Lower lobe of right lung (tissue), 2 donors: ENCODE data around the gene PDZD8. TPM values are rescaled to one million over a fixed set of nuclear protein-coding genes. Genes with fewer than 3 reads are reported as not detected.

Experiments
- ATAC-seq, 2 donors: fragments of 200-7000 bp; cut with Tn5 transposase; one replicate each; pipeline ENCODE4 v1.9.1; 2020 to 2022; ENCODE audit warnings: mild to moderate bottlenecking in 2 of 2, moderate library complexity in 2 of 2
- DNase-seq: peaks from one replicate; pipeline ENCODE4 v3.0.0-alpha.2; 2020
- H3K27ac ChIP-seq: fragments of 200-600 bp; one replicate; pipeline ENCODE4 v1.8.0; 2022
- H3K27me3 ChIP-seq: fragments of 200-600 bp; one replicate; pipeline ENCODE4 v1.8.0; 2022; ENCODE audit warnings: low read depth
- H3K36me3 ChIP-seq: fragments of 200-600 bp; one replicate; pipeline ENCODE4 v1.8.0; 2022; ENCODE audit warnings: mild to moderate bottlenecking
- H3K4me1 ChIP-seq: fragments of 200-600 bp; one replicate; pipeline ENCODE4 v1.8.0; 2022
- H3K4me3 ChIP-seq: fragments of 200-600 bp; one replicate; pipeline ENCODE4 v1.8.0; 2022; ENCODE audit warnings: mild to moderate bottlenecking
- H3K9me3 ChIP-seq: fragments of 200-600 bp; one replicate; pipeline ENCODE4 v1.8.0; 2022
- CTCF ChIP-seq: fragments of 200-600 bp; IDR thresholded peaks from one replicate; pipeline ENCODE4 v1.8.0; 2022; ENCODE audit warnings: antibody characterized with exemption, mild to moderate bottlenecking
- intact Hi-C: fragments of 100-400 bp; cut with DNase I; formaldehyde crosslinking; loops from one replicate; pipeline ENCODE4 v1.11.0; 2022
- total RNA-seq: library from RNA; stranded (reverse); fragmentation: NEBNext Ultra II Directional; extraction: Animal tissue kit (Norgen Biotek cat#: 25700); gene quantifications from one replicate; pipeline ENCODE4 v1.2.1, GENCODE V29; 2021
- donor health status: DM: no; HTN: yes; CAD: no; lungs with severe emphysema.

The PDZD8 gene
- total RNA-seq, 1 donor from 2014 or later, result 29.4 TPM

- TF ChIP-seq CTCF, result no peak
- DNase-seq (no peak), ATAC-seq (no peak)
- H3K4me1 ChIP-seq, result no peaks in the 10 kb centered on the region
- no peaks in the 10 kb centered on the region for H3K27me3 ChIP-seq
- intact Hi-C loops, result no loop called here
- no peaks in the 10 kb centered on the region for H3K9me3 ChIP-seq
- no peak overlapping the region for H3K4me3 ChIP-seq
- H3K36me3 ChIP-seq, result no peaks in the 10 kb centered on the region
- no peak overlapping the region for H3K27ac ChIP-seq
Observed at GRCh38 chr10:117419921-117420320, 44.7 kb upstream of the PDZD8 start.

GRCh38 chr10:117419159-117419558 lies 43.9 kb upstream of the PDZD8 start:
- H3K4me1 ChIP-seq, result no peaks in the 10 kb centered on the region
- H3K36me3 ChIP-seq, result no peaks in the 10 kb centered on the region
- ATAC-seq (no peak), DNase-seq (no peak)
- intact Hi-C loops, result no loop called here
- no peaks in the 10 kb centered on the region for H3K27me3 ChIP-seq
- no peaks in the 10 kb centered on the region for H3K9me3 ChIP-seq
- no peak overlapping the region for H3K27ac ChIP-seq
- no peak for TF ChIP-seq CTCF
- no peak overlapping the region for H3K4me3 ChIP-seq

GRCh38 chr10:117418121-117418520 lies 42.9 kb upstream of the PDZD8 start:
- intact Hi-C loops, result no loop called here
- Histone ChIP-seq H3K4me1 (no peaks in the 10 kb centered on the region), H3K9me3 (no peaks in the 10 kb centered on the region), H3K36me3 (no peaks in the 10 kb centered on the region), H3K27ac (no peak overlapping the region), H3K4me3 (no peak overlapping the region), H3K27me3 (no peaks in the 10 kb centered on the region)
- no peak for DNase-seq
- ATAC-seq, result no peak
- no peak for TF ChIP-seq CTCF

GRCh38 chr10:117417196-117417595 lies 42.0 kb upstream of the PDZD8 start:
- ATAC-seq (no peak), DNase-seq (no peak)
- Histone ChIP-seq H3K4me1 (no peaks in the 10 kb centered on the region), H3K27me3 (no peaks in the 10 kb centered on the region), H3K27ac (no peak overlapping the region), H3K36me3 (no peaks in the 10 kb centered on the region), H3K9me3 (no peaks in the 10 kb centered on the region), H3K4me3 (no peak overlapping the region)
- intact Hi-C loops, result no loop called here
- no peak for TF ChIP-seq CTCF

GRCh38 chr10:117413928-117414618 lies 38.8 kb upstream of the PDZD8 start:
- H3K4me3 ChIP-seq, result no peak overlapping the region
- H3K27ac ChIP-seq, result no peak overlapping the region
- no peaks in the 10 kb centered on the region for H3K36me3 ChIP-seq
- DNase-seq (no peak), ATAC-seq (no peak)
- no peaks in the 10 kb centered on the region for H3K4me1 ChIP-seq
- intact Hi-C loops, result no loop called here
- no peaks in the 10 kb centered on the region for H3K27me3 ChIP-seq
- TF ChIP-seq CTCF, result no peak
- no peaks in the 10 kb centered on the region for H3K9me3 ChIP-seq
